Measurements from ENCODE around the gene GANAB.
"Not testable (repeated sequence)": the region's sequence is repeated elsewhere in the genome, so short reads cannot be mapped to it uniquely, and the experiment has no call there.

Gene GANAB

GRCh38 chr11:62676698-62677097 is 30.3 kb upstream of the GANAB start:
- no peak for DNase-seq (ENCODE audit: low read depth in 2 of 2)
- no peak for TF ChIP-seq CTCF (IDR thresholded peaks at IDR 0.05; ENCODE audit: low read depth, low read length)
- H3K4me3 ChIP-seq (replicated peaks in 1 of 2; ENCODE audit: low read depth in 2 of 2, low read length in 2 of 2), result no peak overlapping the region

- not testable (repeated sequence) for DNase-seq (ENCODE audit: low read depth in 2 of 2); H3K4me3 ChIP-seq (replicated peaks in 1 of 2; ENCODE audit: low read depth in 2 of 2, low read length in 2 of 2)
Measured at GRCh38 chr11:62675415-62675814, 29.0 kb upstream of the GANAB start.

GRCh38 chr11:62673196-62673525 is 26.7 kb upstream of the GANAB start:
- DNase-seq (ENCODE audit: low read depth in 2 of 2), result peak in 1 of 2 donors; percentile 11
- TF ChIP-seq CTCF (IDR thresholded peaks at IDR 0.05; ENCODE audit: low read depth, low read length), result no peak

GRCh38 chr11:62671608-62672389 is 25.4 kb upstream of the GANAB start, which contains the start of the genes LBHD1 and UQCC3:
TSS of gene LBHD1 (minus strand) at chr11:62672267. CDS start at chr11:62670031, 2,236 bp downstream.
TSS of gene UQCC3 (plus strand) at chr11:62671673. CDS start at chr11:62671746, 73 bp downstream.
- peak within 1 kb of the TSS; percentile 76 to 83 for H3K4me3 ChIP-seq (replicated peaks in 1 of 2; ENCODE audit: low read depth in 2 of 2, low read length in 2 of 2)
- DNase-seq (ENCODE audit: low read depth in 2 of 2), result peak; percentile 91
- TF ChIP-seq CTCF (IDR thresholded peaks at IDR 0.05; ENCODE audit: low read depth, low read length), result no peak

More at GRCh38 chr11:62673196-62673525, 26.7 kb upstream of the GANAB start:
- no peak overlapping the region for H3K4me3 ChIP-seq (replicated peaks in 1 of 2; ENCODE audit: low read depth in 2 of 2, low read length in 2 of 2)

GRCh38 chr11:62671236-62671607 is 24.8 kb upstream of the GANAB start:
- DNase-seq (ENCODE audit: low read depth in 2 of 2), result no peak
- TF ChIP-seq CTCF (IDR thresholded peaks at IDR 0.05; ENCODE audit: low read depth, low read length), result no peak
- H3K4me3 ChIP-seq (replicated peaks in 1 of 2; ENCODE audit: low read depth in 2 of 2, low read length in 2 of 2), result peak overlapping the region; percentile 76 to 83

- DNase-seq (ENCODE audit: low read depth in 2 of 2), result no peak
- H3K4me3 ChIP-seq (replicated peaks in 1 of 2; ENCODE audit: low read depth in 2 of 2, low read length in 2 of 2), result no peak overlapping the region
- TF ChIP-seq CTCF (IDR thresholded peaks at IDR 0.05; ENCODE audit: low read depth, low read length), result no peak
Measured at GRCh38 chr11:62669420-62670161, 23.2 kb upstream of the GANAB start.

- no peak for TF ChIP-seq CTCF (IDR thresholded peaks at IDR 0.05; ENCODE audit: low read depth, low read length)
- H3K4me3 ChIP-seq (replicated peaks in 1 of 2; ENCODE audit: low read depth in 2 of 2, low read length in 2 of 2), result no peak overlapping the region
- no peak for DNase-seq (ENCODE audit: low read depth in 2 of 2)
Measured at GRCh38 chr11:62667460-62667859, 21.0 kb upstream of the GANAB start.

All from cardiac fibroblast (primary cell).